SKM-1 treated with dmso at 0.1 percent for 144 hours (cell line): ENCODE data around the gene SLC7A7.
A peak's percentile ranks its signal among the peaks of the same experiment; 100 is the strongest.
"Not testable (repeated sequence)": the region's sequence is repeated elsewhere in the genome, so short reads cannot be mapped to it uniquely, and the experiment has no call there.

Source experiments
- DNase-seq: peaks from one replicate; lab custom pipeline; 2025; ENCODE audit not compliant: unreplicated experiment; lab: John Stamatoyannopoulos, UW

The SLC7A7 gene

DNA sequence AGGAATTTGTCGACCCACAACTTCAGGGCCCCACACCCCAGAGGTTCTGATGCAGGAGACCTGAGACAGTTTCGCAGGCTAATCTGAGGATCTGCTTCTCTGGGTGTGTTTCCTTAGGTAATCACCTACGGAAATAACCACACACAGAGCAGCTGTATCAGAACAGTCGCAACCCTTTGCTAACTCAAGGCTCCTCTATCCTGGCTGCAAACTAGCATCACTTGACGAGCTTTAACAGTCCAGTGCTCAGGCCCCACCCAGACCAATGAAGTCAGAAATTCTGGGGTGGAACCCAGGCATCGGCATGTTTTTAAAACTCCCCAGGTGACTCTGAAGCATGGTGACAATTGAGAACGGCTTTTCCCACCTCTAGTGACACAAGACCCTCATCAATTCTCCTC, 20.7 kb downstream of the SLC7A7 start:
- no peak for DNase-seq

DNA sequence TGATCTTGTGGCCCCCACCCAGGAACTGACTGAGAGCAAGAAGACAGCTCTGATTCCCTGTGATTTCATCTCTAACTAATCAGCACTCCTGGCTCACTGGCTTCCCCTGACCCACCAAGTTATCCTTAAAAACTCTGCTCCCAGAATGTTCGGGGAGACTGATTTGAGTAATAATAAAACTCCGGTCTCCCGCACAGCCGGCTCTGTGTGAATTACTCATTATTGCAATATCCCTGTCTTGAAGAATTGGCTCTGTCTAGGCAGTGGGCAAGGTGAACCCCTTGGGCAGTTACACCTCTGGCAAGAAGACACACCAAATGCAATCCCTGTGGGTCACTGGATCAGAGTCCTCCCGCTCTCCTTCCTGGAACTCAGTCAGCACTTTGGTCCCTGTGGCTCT, 21.3 kb downstream of the SLC7A7 start:
- DNase-seq = no peak

DNA sequence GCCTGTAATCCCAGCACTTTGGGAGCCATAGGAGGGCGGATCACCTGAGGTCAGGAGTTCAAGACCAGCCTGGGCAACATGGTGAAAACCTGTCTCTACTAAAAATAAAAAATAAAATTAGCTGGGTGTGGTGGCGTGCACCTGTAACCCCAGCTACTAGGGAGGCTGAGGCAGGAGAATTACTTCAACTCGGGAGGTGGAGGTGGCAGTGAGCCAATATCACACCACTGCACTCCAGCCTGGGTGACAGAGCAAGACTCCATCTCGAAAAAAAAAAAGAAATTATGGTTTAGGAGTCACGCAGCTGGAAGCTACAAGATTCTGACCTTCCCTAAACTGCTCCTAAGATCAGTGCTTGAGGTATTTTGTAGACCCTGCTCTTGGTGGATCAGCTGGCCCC, 21.7 kb downstream of the SLC7A7 start:
- DNase-seq = not testable (repeated sequence)

DNA sequence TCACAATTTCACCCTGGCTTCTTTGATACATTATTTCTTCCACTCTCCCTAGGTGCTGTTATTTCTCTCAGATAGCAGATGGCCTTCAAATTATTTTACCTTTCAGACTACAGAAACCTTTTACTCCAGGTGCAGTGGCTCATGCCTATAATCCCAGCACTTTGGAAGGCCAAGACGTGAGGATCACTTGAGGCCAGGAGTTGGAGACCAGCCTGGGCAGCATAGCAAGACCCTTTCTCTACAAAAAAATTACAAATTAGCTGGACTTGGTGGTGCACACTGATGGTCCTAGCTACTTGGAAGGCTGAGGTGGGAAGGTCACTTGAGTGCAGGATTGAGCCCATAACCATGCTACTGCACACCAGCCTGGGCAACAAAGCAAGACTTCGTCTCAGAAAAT, 23.1 kb downstream of the SLC7A7 start:
- no peak for DNase-seq

DNA sequence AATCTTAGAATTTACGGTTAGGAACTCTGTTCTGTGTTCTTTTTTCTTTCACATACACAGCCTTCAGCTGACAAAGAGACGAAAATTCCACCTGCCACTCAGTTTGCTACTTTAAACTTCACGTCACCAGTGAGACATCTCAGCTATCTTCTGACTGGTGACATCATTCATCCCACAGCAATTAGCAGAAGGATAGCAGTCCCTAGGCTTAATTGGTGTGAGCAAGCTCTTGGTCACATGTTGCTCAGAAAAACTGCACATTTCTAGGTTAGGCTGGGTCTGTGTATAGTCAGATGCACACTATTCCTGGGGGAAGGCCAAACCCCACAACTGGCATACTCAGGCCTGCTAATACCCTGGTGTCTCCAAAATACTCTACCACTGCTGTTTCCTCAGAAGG, 23.9 kb downstream of the SLC7A7 start:
- no peak for DNase-seq

DNA sequence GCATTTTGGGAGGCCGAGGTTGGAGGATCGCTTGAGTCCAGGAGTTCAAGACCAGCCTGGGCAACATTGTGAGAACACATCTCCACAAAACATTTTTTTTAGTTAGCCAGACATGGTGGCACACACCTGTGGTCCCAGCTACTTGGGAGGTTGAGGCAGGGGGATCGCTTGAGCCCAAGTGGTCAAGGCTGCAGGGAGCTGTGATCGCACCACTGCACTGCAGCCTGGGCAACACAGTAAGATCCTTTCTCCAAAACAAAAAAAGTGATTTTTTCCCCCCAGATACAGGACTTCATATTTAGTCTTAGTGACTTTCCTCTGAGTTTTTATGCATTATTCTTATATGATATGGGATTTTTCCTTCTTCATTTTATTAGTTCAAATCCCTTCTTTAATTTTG, 28.6 kb downstream of the SLC7A7 start:
- no peak for DNase-seq

DNA sequence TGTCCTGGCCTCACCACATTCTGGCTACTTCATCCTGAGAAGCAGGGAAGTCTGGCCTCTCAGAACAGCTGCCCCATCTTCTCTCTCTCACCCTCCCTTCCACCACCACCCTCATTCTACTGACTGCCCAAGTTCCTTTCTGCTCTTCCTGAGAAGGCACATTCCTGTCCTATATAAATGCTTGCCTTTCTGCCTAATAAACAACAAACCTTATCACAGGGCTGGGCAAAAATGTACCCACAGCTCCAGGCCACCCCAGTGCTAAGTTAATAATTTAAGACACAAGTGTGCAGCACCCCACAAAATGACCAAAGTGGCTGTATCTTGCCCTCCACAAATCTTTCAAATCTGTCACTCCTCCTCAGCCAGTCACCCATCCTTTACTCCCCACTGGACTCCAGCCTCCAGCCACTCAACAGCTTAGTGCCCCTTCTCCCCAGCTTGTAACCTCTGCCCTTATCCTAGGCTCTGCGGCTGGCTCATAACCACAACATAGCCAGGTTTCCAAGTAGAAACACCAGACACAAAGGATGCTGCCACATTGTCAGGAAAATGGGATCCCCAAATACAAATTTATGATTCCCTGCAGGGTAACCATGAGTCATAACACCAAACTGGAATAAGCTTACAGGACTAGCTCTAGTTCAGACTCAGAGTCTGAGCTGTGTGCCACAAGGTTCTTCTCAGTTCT, 33.8 kb downstream of the SLC7A7 start:
- no peak for DNase-seq

DNA sequence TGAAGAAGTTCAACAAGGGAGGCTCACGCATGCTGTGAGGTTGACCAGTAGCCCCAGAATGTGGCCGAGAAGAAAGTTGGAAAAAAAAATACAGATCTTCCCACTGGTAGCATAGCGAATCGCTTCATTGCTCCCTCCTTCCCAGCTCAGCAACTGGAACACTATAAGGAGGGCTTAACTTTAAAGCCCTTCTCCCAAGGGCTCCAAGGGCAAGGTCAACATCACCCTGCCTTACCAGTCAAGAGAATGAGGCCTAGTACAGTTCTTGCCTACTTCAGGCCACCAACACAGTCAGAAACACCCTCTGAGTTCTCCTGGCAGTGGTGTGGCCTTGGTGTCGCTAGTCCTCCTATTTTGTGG, 34.3 kb downstream of the SLC7A7 start:
- no peak for DNase-seq

DNA sequence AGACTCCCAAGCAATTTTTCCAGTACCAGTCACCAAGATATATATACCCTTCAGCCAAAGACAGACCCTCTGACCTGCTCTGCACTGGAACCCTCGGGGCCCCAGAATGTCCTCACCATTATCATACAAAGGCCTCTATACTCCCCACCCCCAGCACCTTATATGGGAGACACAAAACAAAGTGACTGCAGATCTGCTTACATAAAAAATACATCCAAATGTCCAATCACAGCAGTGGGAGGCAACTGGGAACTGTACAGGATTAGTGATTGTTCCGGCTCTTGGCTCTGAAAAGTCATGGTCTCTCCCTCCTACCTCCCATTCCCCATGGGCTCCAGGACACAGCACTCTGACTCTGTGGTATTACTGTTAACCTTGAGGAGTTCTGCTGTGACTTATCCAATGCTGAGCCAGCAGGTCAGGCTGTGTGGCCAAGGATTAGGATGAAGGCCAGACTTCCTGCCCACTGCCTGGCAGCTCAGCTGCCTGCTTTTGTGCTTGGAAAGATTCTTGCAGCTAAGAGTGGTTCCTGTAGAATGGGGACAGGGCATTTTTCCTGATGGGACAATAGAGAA, 35.0 kb downstream of the SLC7A7 start:
- DNase-seq = no peak

DNA sequence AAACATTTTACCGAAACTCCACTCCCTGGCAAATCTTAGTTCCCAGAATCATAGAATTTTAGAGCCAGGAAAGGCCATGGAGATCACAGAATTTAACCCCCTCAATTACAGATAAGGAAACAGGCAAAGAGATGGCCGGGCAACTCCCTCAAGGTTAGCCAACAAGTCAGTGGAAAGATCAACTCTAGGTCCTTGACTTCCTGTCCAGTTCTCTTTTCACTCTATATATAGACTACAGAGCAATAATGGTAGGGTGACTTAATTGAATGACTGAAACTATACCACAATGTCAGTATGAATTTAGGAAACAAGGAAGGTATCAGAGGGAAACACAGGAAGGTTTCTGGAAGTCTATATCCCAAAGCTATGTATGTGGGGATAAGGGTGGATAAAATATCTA, 37.2 kb downstream of the SLC7A7 start:
- DNase-seq = peak; percentile 22

DNA sequence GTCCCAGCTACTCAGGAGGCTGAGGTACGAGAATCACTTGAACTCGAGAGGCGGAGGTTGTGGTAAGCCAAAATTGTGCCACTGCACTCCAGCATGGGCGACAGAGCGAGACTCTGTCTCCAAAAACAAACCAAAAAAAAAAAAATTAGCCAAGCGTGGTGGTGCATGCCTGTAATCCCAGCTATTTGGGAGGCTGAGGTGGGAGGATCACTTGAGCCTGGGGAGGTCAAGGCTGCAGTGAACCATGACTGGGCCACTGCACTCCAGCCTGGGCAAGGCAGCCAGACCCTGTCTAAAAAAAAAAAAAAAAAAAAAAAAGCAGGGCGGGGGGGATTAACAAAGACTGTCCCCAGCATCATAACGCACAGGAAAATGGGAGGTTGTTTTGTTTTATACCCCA, 38.4 kb downstream of the SLC7A7 start:
- DNase-seq = not testable (repeated sequence)

DNA sequence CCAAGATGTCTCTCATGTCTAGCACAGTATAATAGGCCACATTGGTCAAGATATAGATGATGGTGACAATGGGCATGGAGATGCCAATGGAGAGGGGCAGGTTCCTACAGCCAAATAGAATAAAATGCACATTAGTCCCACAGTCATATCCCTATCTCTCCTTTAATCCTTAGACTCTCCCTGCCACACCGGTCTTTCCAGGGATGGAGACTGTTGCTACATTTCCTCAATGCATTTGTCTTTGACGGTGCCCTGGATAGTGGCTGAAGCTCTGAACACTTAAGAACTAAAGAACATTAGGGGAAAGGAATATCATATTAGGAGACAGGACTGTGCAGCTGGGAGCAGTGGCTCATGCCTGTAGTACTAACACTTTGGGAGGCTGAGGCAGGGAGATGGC, 39.0 kb downstream of the SLC7A7 start:
- no peak for DNase-seq

DNA sequence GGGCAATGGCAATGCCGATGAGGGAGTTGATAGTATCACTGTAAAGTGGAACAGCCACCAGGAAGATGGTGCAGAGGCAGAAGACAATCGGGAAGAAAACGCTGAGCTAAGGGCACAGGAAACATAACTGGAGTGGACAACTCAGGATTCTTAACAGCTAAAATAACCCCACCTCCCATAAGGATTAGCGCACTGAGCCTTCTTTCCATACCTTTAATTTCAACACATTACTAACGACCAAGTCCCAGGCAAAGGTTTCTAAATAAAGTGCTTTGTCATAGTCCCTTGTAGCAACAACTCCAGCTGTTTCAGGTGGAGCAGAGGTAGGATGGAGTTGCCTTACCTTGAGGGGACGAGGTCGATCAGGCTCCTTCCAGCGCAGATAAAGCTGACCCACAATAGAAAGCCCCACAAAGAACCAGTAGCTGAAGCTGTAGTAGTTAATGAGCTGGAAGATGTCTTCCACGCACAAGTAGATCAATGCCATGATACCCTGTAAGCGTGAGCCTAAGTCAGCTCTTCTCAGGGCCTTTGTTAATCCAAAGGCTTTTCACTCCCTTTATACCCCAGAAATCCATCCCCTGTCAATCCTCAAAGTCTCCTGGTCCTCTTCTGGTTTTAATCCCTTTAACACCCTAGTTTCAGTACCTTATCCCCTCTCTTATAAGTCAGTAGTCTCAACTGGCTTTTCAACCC, 41.1 kb downstream of the SLC7A7 start:
- DNase-seq = no peak

DNA sequence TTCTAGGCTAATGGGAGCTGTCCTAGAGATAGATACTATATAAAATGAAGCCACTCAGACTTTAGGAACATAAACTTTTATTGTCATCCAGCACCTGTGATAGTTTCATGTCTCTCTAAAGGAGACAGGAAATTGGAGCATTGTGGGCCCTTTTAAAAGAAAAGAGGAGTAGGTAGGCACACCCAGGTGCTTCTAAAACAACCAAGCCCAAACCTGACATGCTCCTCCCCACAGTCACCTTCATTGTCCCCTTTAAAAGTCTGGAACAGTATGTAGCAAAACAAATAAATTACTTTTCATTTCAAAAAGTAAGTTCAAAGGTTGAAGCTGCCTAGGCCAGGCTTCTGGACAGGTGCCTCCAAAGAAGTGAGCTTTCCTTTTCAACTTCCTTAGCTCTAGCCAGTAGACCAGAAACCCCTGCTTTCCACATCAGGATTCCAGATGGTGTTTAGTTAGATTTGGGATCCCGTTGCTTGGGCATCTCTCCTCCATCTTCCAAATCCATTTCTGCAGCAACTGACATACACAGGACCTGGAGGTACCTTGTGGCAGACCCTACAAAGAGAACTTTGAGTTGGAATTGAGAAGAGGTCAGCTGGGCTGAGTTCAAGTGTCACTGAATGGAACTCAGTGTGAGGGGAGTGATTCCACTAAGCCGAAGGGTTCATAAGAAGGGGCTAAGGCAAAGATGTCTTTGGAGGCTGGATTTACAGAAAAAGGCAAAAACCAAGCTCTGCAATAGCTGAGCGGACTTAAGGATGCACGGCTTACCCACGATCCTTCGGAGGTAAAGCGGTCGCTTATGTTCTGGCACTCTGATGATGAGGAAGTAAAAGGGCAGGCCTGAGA, 41.8 kb downstream of the SLC7A7 start:
- DNase-seq = no peak

DNA sequence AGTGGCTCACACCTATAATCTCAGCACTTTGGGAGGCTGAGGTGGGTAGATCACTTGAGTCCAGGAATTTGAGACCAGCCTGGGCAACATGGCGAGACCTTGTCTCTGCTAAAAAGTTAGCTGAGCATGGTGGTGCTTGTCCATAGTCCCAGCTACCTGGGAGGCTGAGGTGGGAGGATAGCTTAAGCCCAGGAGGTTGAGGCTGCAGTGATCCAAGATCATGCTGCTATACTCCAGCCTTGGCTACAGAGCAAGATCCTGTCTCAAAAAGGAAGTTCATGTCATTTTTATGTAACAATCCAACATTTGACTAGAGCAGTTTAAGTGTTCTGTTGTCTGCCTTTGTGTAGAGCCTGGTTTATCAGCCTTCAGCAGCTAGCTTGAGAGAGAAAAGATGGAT, 42.5 kb downstream of the SLC7A7 start:
- no peak for DNase-seq

DNA sequence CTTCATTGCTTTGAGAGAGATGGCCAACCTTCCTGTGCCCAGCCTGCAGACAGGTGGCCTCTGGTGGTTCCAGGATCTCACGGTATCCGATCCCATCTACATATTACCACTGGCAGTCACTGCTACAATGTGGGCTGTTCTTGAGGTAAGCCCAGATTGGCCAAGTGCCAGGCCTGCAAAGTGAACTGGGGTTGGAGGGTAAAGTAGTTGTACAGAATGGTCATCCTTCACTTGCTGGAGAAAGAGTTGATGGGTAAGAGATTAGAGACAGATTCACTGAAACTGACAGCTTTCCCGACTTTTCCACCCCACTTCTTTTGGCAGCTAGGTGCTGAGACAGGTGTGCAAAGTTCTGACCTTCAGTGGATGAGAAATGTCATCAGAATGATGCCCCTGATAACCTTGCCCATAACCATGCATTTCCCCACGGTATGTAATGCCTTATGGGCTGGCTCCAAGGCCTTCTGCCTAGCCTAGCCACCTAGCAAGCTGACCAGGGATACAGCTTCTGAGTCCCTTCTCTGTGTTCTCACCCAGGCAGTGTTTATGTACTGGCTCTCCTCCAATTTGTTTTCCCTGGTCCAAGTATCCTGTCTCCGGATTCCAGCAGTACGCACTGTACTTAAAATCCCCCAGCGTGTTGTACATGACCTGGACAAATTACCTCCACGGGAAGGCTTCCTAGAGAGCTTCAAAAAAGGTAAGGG, 44.6 kb downstream of the SLC7A7 start:
- DNase-seq = no peak

DNA sequence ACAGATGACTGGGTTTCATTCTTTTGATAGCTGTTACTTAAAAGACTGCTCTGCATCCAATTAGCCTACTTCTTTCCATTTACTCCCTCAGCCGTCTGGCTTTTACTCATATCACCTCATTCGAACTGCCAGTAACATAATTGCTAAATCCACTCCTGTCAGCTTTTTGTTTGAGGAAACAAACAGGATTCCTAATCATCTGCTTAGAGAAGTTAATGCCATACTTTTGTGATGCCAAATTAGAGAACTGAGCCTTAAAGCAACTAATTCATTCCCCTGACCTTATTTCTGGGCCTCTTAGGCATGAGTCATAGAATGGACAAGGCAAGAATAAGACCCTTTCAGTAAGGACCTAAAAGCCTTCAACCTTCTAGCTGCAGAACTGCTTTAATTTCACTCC, 45.9 kb downstream of the SLC7A7 start:
- no peak for DNase-seq

DNA sequence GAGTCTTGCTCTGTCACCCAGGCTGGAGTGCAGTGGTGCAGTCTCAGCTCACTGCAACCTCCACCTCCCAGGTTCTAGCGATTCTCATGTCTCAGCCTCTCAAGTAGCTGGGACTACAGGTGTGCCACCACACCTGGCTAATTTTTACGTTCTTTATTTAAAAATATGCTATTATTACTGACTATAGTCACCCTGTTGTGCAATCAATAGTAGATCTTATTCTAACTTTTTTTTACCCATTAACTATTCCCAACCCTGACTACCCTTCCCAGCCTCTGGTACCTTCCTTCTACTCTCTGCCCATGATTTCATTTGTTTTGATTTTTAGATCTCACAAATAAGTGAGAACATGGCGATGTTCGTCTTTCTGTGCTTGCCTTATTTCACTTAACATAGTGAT, 46.3 kb downstream of the SLC7A7 start:
- no peak for DNase-seq

DNA sequence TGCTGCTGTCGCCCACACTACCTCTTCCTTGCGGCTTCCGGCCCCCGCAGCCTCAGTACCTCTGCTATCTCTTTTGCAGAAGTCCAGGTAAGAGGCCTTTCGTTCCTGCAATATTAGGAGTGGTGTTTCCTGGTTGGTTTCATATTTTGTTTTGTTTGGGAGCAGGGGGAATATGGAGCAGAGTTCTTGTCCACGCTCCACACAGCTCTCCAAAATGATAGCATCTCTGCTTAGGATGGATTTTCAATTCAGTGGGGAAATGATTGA, 48.0 kb downstream of the SLC7A7 start:
- DNase-seq = no peak

DNA sequence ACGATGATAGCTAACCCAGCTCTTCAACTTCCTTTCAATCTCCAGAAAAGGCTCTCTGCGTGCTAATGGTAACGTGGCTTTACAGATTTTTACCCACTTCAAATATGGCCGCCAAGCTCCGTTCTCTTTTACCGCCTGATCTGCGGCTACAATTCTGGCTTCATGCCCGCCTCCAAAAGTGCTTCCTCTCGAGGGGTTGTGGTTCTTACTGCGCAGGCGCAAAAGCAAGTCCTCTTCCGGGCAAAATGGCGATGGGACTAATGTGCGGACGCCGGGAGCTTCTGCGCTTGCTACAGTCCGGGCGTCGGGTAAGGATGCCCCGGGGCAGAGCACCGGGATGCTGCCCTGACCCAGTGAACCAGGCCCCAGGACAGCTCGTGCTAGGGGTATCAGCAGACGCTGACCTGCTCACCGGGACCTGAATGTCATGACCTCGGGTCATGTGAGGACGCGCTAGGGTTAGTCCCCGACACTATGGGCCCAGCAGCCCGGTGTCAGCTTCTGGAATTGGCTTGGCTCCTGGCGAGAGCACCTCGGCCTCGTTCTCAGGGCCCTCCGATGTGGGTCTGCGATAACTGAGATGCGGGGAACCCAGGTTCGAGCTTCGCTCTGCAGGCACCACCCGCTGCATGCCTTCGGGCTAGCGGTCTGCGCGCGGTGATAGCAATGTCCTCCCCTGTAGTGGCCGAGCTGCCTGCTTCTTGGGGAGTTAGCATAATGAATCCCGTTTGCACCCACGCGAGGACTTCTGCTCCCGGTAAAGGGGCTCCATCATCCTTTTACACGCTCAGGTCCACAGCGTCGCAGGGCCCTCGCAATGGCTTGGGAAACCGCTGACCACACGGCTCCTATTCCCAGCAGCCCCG, 48.5 kb downstream of the SLC7A7 start, which contains the start of gene OXA1L:
OXA1L (plus strand) TSS at position 232 of the 866 bp plus-strand sequence; CDS start at position 246, 14 bp downstream.
- peak; percentile 77 for DNase-seq
